HFFc6 (cell line): Measurements from ENCODE around the gene COX8C. TPM values are rescaled to one million over a fixed set of nuclear protein-coding genes. Genes with fewer than 3 reads are reported as not detected.

Source experiments
- DNase-seq: peaks from one replicate; pipeline ENCODE4 v3.0.0-alpha.2; 2018
- H3K27ac Mint-ChIP-seq: 2 replicates; pipeline ENCODE4 v1.8.0; 2020; ENCODE audit warnings: mild to moderate bottlenecking, mixed read lengths
- H3K27me3 Mint-ChIP-seq: 2 replicates; pipeline ENCODE4 v1.8.0; 2021; ENCODE audit warnings: mild to moderate bottlenecking, moderate library complexity, mixed read lengths; ENCODE audit not compliant: insufficient read depth
- H3K36me3 Mint-ChIP-seq: 2 replicates; pipeline ENCODE4 v1.8.0; 2021; ENCODE audit warnings: low read depth, mixed read lengths
- H3K4me1 Mint-ChIP-seq: 2 replicates; pipeline ENCODE4 v1.8.0; 2020; ENCODE audit warnings: low read depth, mixed read lengths
- H3K4me3 Mint-ChIP-seq: 2 replicates; pipeline ENCODE4 v1.8.0; 2020; ENCODE audit warnings: mild to moderate bottlenecking, moderate library complexity, mixed read lengths
- H3K9me3 Mint-ChIP-seq: 2 replicates; pipeline ENCODE4 v1.8.0; 2020; ENCODE audit warnings: mild to moderate bottlenecking, mixed read lengths
- CTCF ChIP-seq: fragments of 200-600 bp; sonication (generic); IDR thresholded peaks from 2 replicates; pipeline ENCODE4 v1.5.0; 2021; ENCODE audit warnings: antibody characterized with exemption, mild to moderate bottlenecking
- total RNA-seq, 6 experiments: library from RNA; stranded (reverse); fragmentation: NEBNext Ultra II Directional; extraction: Animal tissue kit (Norgen Biotek cat#: 25700); gene quantifications; 2 replicates in 1 of 6; 3 replicates in 5 of 6; pipeline ENCODE4 v1.2.3, GENCODE V29; 2021

Gene COX8C
- total RNA-seq, 6 experiments from 2014 or later = not detected

DNA sequence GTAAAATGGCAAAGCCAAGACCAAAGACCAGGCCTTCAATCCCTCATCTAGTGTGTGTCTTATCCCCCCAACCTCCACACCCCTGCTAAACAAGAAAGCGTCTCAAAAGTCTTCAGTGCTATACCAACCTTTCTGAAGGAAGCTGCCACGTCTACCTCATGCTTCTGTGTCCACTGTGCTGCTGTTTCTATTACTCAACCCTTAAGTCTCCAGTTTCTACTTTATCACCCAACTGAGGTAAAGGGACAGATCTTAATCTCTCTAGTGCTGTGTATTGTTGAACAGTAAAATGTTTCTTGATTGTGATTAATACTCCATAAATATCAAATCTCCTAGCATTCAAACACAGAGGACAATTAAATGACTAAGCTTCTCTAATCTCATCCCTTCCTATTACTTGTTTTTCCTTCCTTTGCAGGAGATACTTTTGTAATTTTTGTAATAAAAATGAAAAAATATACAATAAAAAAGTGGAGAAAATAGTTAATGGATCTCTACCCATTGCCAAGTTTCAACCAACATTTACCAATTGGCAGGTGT, 37.5 kb upstream of the COX8C start:
- no peak for TF ChIP-seq CTCF
- H3K4me1 Mint-ChIP-seq = peaks cover 38% of the 10 kb centered on the region
- H3K36me3 Mint-ChIP-seq = no peaks in the 10 kb centered on the region
- 0 out of 2 replicates have a peak overlapping the region, but pooled peaks have one; percentile 33 for H3K27ac Mint-ChIP-seq
- H3K9me3 Mint-ChIP-seq = no peaks in the 10 kb centered on the region
- no peak for DNase-seq
- no peaks in the 10 kb centered on the region for H3K27me3 Mint-ChIP-seq
- H3K4me3 Mint-ChIP-seq = no peak overlapping the region

DNA sequence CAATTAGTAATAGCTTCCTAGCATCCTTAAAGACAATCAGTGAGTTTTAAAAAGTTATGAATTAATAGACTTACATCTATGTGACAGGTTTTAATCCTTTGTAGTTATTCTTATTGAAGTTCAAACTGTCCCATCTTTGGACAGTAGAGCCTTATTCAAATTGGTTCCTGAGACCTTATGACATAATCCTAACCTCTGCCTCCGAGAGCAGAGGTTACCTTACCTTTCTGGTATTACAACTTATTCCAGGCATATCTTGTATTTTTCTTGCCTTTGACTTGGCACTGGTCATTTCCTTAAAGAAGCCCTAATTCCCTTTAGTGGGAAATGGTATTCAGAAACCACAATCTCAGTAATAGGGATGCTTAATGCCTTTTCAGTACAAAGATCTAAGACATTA, 35.9 kb upstream of the COX8C start:
- Mint-ChIP-seq H3K4me3 (no peak overlapping the region), H3K4me1 (peaks cover 28% of the 10 kb centered on the region), H3K27me3 (no peaks in the 10 kb centered on the region), H3K36me3 (no peaks in the 10 kb centered on the region), H3K27ac (no peak overlapping the region), H3K9me3 (no peaks in the 10 kb centered on the region)
- no peak for TF ChIP-seq CTCF
- DNase-seq = no peak

DNA sequence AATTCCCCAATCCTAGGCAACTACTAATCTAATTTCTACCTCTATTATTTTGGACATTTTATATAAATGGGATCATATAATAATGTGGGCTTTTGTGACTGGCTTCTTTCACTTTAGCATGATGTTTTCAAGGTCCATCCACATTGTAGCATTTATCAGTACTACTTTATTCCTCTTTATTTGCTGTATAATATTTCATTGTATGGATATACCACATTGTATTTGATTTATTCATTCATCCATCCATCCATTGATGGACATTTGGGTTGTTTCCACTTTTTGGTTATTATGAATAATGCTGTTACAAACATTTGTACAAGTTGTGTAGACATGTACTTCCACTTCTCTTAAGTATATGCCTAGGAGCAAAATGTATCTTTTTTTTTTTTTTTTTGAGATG, 31.4 kb upstream of the COX8C start:
- H3K4me3 Mint-ChIP-seq = no peak overlapping the region
- H3K9me3 Mint-ChIP-seq = no peaks in the 10 kb centered on the region
- H3K27me3 Mint-ChIP-seq = no peaks in the 10 kb centered on the region; the same call in 1 of the 2 replicates
- peaks cover 44% of the 10 kb centered on the region for H3K4me1 Mint-ChIP-seq
- H3K36me3 Mint-ChIP-seq = peaks cover 6% of the 10 kb centered on the region; the same call in 1 of the 2 replicates
- no peak for TF ChIP-seq CTCF
- no peak for DNase-seq
- no peak overlapping the region for H3K27ac Mint-ChIP-seq

GRCh38 chr14:93316716-93317115, 30.3 kb upstream of the COX8C start:
- peak; percentile 14 for DNase-seq
- no peaks in the 10 kb centered on the region for H3K9me3 Mint-ChIP-seq
- peak overlapping the region; percentile 92 for H3K27ac Mint-ChIP-seq
- H3K36me3 Mint-ChIP-seq = peaks cover 7% of the 10 kb centered on the region
- H3K27me3 Mint-ChIP-seq = no peaks in the 10 kb centered on the region; the same call in 1 of the 2 replicates
- TF ChIP-seq CTCF = no peak
- no peak overlapping the region; the same call in 1 of the 2 replicates for H3K4me3 Mint-ChIP-seq
- peaks cover 46% of the 10 kb centered on the region for H3K4me1 Mint-ChIP-seq

- peaks cover 46% of the 10 kb centered on the region for H3K4me1 Mint-ChIP-seq
- H3K4me3 Mint-ChIP-seq = peak overlapping the region; percentile 83
- no peak for TF ChIP-seq CTCF
- H3K9me3 Mint-ChIP-seq = no peaks in the 10 kb centered on the region
- H3K27ac Mint-ChIP-seq = peak overlapping the region; percentile 92
- DNase-seq = no peak
- no peaks in the 10 kb centered on the region; the same call in 1 of the 2 replicates for H3K27me3 Mint-ChIP-seq
- H3K36me3 Mint-ChIP-seq = peaks cover 9% of the 10 kb centered on the region
Observed at GRCh38 chr14:93317210-93317874, 29.6 kb upstream of the COX8C start.
